ENCODE data around the gene LIN9.
"Not testable (repeated sequence)": the region's sequence is repeated elsewhere in the genome, so short reads cannot be mapped to it uniquely, and the experiment has no call there.

The LIN9 gene

GRCh38 chr1:226211181-226211821, 97.7 kb downstream of the LIN9 start:
- DNase-seq (ENCODE audit: low spot score) = no peak

- DNase-seq (ENCODE audit: low spot score) = no peak
These were observed 98.3 kb downstream of the LIN9 start for GRCh38 chr1:226210571-226211176.

DNA sequence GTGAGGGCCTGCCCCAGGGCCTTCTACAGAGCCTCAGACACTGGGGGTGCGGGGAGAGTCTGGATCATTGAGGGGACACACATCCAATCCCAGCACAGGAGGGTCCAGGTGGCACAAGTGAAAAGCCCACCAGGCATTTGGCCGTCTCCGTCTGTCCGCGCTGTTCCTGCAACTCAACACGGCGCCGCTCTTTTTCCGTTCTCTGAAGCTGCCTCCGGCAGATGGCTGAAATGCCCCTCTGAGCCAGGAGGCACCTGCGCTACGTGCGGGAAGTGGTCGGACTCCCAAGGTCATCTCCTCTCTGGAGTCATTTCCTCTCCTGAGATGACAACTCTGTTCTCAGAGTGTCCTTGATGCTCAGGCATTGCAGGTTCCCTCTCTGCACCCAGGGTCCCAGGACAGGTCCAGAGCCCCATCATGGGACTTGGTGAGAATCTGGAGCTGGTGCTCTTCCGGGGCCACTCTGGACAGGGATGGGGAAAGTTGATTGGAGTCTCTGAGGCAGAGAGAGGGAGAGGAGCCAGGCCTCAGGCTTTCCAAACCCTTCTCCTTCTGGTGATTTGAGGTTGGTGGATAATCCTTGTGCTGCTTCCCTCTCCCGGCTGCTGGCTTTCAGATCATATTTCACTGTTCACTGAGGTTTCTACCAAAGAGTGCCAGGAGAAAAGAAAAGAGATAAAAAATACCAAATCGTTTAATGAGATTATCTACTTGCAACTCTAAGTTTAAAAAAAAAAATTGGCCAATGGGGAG, 99.5 kb downstream of the LIN9 start:
- no peak for DNase-seq (ENCODE audit: low spot score)

DNA sequence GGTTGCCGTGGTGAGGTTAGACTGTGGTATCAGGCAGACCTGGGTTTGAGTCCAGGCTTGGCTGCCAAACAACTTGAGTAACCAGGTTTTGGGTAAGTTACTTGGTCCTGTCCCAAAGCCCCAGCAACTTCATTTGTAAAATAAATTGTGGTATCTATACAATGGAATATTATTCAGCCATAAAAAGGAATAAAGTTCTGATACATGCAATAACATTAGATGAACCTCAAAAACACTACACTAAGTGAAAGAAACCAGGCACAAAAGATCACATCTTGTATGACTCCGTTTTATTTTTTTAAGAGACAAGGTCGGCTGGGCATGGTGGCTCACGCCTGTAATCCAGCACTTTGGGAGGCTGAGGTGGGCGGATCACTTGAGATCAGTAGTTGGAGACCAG, 101.9 kb downstream of the LIN9 start:
- DNase-seq (ENCODE audit: low spot score) = no peak

GRCh38 chr1:226204198-226204597, 104.8 kb downstream of the LIN9 start:
- DNase-seq (ENCODE audit: low spot score) = no peak

DNA sequence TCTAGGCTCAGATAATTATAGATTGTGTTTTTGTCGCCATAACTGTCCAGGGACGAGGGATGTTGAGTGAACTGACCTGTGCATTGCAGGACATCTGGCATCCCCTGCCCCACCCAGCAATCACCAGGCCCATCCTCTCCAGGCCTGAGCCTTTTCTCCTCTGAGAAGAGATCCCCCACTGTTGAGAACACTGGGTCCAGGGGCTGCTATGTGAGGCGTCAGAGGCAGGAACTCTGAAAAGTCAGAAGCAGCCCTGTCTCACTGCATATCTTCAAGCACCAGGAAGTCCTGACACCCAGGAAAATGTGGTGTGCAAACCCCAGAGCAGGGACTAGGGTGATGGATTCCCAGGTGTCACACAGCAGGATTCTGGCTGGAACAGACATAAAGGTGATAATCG, 105.3 kb downstream of the LIN9 start:
- DNase-seq (ENCODE audit: low spot score) = no peak

DNA sequence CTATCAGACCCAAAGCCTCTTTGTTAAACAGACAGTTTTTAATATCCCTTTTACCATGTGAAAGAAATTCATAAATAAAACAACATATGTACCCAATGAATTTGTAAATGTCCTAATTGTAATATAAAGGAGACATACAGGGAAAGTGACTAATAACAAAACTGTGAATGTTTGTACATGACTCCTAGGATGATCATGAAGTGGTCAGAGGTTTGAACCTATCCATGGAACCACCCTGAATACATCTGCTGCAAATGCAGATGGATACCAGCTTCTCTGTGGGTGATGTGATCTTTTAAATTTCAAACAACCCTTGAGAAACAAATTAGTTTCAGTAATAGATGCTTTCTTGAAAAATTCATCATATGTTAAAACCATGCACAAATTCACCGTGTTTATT, 105.7 kb downstream of the LIN9 start:
- DNase-seq (ENCODE audit: low spot score) = no peak

- DNase-seq (ENCODE audit: low spot score) = not testable (repeated sequence)
These were observed 106.3 kb downstream of the LIN9 start for GRCh38 chr1:226202666-226203065.

DNA sequence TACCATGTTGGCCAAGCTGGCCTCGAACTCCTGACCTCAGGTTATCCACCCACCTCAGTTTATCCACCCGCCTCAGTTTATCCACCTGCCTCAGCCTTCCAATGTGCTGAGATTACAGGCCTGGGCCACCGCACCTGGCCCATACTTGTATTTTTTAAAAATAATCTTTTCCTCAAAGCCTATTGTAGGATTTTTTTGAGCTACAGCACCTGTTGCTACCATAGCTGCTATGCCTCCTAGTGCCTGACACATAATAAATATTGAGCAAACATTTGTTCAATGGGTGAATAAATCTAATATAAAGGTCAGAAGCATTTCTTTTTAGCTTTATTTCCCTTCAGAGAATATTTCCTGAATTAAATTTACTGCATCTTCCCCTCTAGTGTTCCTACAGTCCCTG, 106.7 kb downstream of the LIN9 start:
- no peak for DNase-seq (ENCODE audit: low spot score)

DNA sequence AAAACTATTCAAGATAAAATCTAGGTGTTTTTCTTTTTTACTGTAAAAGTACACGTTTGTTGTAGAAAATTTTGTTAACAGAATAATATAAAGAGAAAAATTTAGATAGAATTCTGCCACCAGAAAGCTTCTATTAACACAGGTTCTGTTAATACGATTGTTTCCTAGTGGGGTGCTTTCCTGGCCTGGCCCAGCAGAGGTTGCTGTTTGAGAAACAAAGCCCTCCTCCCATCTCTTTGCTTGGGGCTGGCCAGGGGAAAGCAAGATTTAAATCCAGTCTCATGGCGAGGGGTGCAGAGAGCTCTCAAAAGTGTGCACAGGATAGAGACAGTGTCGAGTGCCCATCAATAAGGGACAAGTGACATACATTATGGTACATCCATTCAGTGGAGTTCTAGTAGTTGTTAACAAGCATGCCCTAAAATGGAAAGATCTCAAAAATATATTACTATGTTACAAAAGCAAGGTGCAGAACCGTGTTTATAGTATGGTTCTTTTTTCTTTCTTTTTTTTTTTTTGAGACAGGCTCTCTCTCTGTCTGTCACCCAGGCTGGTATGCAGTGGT, 107.9 kb downstream of the LIN9 start:
- DNase-seq (ENCODE audit: low spot score) = no peak

GRCh38 chr1:226199971-226200370, 109.0 kb downstream of the LIN9 start:
- no peak for DNase-seq (ENCODE audit: low spot score)

- DNase-seq (ENCODE audit: low spot score) = no peak
These were observed 113.8 kb downstream of the LIN9 start for GRCh38 chr1:226195144-226195543.

GRCh38 chr1:226187380-226187779, 121.6 kb downstream of the LIN9 start:
- no peak for DNase-seq (ENCODE audit: low spot score)

- no peak for DNase-seq (ENCODE audit: low spot score)
These were observed 122.0 kb downstream of the LIN9 start for GRCh38 chr1:226187019-226187322.

GRCh38 chr1:226186124-226187018, 122.6 kb downstream of the LIN9 start, which contains the start of gene ACBD3:
TSS of gene ACBD3 (minus strand) at chr1:226186741. CDS start at chr1:226186675, 66 bp downstream.
- peak; percentile 89 for DNase-seq (ENCODE audit: low spot score)

DNA sequence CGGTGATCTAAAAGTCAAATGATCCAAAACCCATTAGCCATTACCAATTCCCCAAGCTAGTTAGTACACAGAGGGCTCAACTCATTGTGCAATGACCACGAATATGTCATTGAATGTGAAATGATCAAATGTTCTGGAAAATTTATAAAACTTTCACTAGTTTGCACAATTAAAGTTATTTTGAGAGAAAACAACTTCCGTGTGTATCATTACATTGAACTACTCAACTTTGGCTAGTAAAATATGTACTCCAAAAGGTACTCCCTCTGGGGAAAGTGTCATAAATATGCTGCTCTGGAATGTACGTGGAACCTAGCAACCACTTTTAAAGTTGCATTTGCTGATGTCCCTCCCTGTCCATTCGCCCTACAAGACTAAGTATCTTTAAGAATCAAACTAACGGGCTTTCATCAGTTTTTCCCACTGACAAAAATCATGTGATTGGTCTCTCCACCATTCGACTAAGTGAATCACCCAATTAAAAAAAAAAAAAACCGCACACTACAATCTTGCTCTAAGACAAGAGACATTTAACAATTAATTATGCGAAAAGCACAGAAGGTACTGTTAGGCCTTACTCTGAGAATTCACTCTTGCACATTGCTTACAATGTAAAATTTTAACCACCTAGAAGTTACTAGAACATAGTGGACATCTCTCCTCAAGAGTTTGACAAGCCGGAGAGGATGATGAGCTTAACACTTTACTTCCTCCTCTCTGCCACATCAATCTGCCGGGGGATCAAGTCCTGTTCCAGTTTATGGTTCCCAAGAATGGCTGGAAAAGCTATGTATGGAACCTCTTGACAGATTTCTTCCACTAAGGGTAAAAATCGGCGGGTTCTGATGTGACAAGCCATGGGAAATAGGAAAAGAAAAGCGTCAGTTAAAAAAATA, 123.6 kb downstream of the LIN9 start:
- DNase-seq (ENCODE audit: low spot score) = no peak

- DNase-seq (ENCODE audit: low spot score) = peak; percentile 35
These were observed 126.8 kb downstream of the LIN9 start for GRCh38 chr1:226181996-226182714.
